GM12873 (cell line): ENCODE data around the gene RNASE8.
A peak's percentile ranks its signal among the peaks of the same experiment; 100 is the strongest.

Experiments used
- TF ChIP-seq, protein P1 (sequence below): IDR thresholded peaks from 2 replicates; pipeline ENCODE4 v1.5.1; 2012; ENCODE audit warnings: low read depth, mild to moderate bottlenecking, moderate library complexity, low read length, control low read depth; ENCODE audit not compliant: insufficient read depth; ENCODE audit errors: missing control alignments

Gene RNASE8

DNA sequence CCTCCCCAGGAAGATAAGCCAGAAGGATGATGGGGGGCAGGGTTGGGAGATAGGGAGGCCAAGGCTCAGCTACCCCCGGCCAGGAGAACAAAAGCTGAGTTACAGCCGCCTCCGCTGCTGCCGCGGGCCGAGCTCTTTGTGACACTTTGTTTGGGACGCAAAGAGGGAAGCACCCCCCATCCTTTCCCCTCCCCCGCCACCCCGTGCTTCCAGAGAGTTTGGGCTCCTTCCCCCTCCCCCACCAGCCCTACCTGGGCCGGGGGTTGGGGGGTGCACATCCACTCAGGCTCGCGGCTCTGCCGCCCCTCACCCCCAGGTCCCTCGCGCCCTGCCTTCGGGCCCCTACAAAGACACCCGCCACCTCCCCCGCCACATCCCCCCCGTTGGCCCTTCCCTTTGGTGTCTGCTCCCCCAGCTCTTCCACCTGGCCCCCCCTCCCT is 40.0 kb downstream of the RNASE8 start:
- TF ChIP-seq, protein P1, sequence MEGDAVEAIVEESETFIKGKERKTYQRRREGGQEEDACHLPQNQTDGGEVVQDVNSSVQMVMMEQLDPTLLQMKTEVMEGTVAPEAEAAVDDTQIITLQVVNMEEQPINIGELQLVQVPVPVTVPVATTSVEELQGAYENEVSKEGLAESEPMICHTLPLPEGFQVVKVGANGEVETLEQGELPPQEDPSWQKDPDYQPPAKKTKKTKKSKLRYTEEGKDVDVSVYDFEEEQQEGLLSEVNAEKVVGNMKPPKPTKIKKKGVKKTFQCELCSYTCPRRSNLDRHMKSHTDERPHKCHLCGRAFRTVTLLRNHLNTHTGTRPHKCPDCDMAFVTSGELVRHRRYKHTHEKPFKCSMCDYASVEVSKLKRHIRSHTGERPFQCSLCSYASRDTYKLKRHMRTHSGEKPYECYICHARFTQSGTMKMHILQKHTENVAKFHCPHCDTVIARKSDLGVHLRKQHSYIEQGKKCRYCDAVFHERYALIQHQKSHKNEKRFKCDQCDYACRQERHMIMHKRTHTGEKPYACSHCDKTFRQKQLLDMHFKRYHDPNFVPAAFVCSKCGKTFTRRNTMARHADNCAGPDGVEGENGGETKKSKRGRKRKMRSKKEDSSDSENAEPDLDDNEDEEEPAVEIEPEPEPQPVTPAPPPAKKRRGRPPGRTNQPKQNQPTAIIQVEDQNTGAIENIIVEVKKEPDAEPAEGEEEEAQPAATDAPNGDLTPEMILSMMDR = no peak

DNA sequence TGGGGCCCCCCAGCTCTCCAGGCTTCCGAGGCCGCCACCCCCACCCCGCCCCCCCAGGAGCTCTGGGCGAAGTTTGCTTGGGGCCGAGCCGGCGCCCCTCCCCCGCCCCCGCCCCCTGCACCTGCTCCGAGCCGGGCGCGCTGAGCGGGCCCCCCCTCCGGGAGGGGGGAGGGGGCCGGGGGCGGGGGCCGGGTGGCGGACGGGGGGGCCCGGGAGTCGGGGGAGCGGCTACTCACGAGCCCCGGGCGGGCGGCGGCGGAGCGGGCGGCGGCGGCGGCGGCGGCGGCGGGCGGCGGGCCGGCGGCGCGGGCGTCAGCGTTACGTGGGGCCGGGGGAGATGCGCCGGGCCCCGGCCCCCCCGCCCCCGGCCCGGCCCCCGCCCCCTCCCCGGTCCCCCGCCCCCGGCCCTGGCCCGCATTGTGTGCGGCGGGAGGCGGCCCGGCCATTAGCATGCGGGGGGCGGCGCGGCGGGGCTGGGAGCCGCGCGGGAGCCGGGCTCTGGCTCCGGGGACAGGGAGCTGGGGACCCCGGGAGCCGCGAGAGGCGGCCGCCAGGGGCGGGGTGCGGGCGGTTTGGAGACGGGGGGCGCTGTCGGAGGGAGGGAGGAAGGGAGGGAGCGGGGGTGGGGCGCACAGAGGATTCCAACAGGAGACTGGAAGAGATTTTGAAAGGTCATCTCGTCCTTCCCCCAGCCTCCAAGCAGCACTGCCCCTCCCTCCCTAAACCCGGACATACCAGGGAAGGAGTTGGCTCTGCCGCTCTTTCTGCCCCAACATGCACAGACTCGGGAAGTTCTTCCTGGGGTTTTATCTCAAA is 40.7 kb downstream of the RNASE8 start, which contains the start of gene ZNF219:
Gene ZNF219 (minus strand): TSS at position 580 of the 816 bp plus-strand sequence. CDS start 5,064 bp downstream, outside the sequence.
- TF ChIP-seq, protein P1 = peak; percentile 13

GRCh38 chr14:21098892-21099595 is 41.4 kb downstream of the RNASE8 start:
- TF ChIP-seq, protein P1 = no peak

GRCh38 chr14:21099596-21099985 is 42.0 kb downstream of the RNASE8 start:
- TF ChIP-seq, protein P1 = no peak

DNA sequence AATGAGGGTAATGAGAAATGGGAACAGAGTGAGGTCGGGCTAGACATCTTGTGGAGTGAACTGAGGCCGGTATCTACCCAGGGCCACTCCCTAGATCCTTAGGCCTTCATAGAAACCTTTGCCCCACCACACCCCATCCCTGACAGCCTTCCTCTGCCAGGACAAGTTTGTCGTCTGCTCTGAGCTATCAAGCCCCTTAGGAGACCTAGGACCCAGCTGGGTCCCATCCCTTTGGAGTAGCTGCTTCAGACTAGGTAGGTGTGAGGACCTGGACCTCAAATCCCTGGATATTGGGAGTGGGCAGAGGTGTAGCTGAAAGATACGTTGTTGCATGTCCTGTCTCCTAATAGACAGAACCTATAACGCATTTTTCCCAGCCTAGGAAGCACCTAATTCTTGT is 43.3 kb downstream of the RNASE8 start, which contains the start of gene TMEM253:
Gene TMEM253 (plus strand): TSS at position 136 of the 400 bp plus-strand sequence. CDS start 278 bp downstream, outside the sequence.
- TF ChIP-seq, protein P1 = no peak

DNA sequence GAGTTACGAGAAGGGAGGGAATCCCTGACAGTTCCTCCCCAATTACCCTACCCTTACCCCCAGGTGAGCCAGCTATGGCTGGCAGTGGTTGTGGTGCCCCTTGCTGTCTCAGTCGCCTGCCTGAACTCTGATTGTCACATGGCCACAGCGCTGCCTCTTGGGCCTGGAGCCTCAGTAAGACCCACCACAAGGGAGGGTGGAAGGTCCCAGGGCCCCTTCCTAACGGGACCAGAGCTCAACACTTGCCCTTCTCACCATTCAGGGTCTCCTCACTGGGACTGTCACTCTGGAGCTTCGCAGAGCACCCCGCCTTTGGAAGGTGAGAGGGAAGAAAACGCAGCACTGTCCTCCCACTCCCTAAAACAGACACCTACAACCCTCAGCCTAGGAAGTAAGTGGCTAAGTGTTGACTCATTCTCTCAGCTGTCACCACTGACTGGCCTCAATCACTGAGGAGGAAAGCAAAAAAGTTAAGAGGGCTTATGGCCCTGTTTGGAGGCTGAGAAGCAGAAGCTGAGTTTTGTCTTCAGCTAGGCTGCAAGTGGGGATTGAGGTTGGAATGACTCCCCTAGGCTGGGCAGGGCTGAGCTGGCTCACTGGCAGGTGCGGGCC is 44.3 kb downstream of the RNASE8 start:
- TF ChIP-seq, protein P1 = no peak
